HCT116 (cell line): ENCODE measurements around the gene VSTM2L. TPM values are rescaled to one million over a fixed set of nuclear protein-coding genes. Genes with fewer than 3 reads are reported as not detected.

Source experiments
- ATAC-seq: fragments of 200-7000 bp; cut with Tn5 transposase; 2 replicates; pipeline ENCODE4 v1.9.1; 2020; ENCODE audit warnings: mild to moderate bottlenecking, moderate library complexity
- BruUV-seq: library from RNA; stranded (reverse); fragments of 400-500 nt; replicated peaks from 2 replicates; lab custom pipeline; 2021; lab: Mats Ljungman, UMichigan
- CTCF ChIA-PET: fragments of 300-600 bp; sonication (Branson Sonifier 250); formaldehyde crosslinking; loops from one replicate; lab custom pipeline; 2021; ENCODE audit warnings: antibody characterized with exemption; lab: Charles Lee
- POLR2A ChIA-PET: fragments of 300-600, 350-600 bp; sonication (Branson Sonifier 250); formaldehyde crosslinking; loops from one replicate; lab custom pipeline; 2021; ENCODE audit warnings: antibody characterized with exemption; lab: Charles Lee
- RAD21 ChIA-PET, 2 experiments: fragments of 300-600 bp; sonication (Branson Sonifier 250); formaldehyde crosslinking; loops; one replicate each; lab custom pipeline; 2023; ENCODE audit warnings: low total read pairs in 2 of 2; ENCODE audit not compliant: uncharacterized antibody in 2 of 2, unreplicated experiment in 2 of 2, low non-redundant PET in 1 of 2; lab: Charles Lee
- DNase-seq: peaks from one replicate; pipeline ENCODE4 v3.0.0-alpha.2; 2010; ENCODE audit warnings: low read depth, low spot score
- H2AFZ ChIP-seq: fragments of 200-600 bp; shearing (Covaris generic), sonication (generic); 2 replicates; pipeline ENCODE4 v1.6.1; 2017; ENCODE audit warnings: low read depth, mixed run types, mixed read lengths, antibody characterized with exemption, low read length; ENCODE audit not compliant: poor library complexity, severe bottlenecking
- H3K27ac ChIP-seq: 2 replicates; pipeline ENCODE4 v1.5.1; 2012; ENCODE audit warnings: low read depth, low read length
- H3K27me3 ChIP-seq: fragments of 200-600 bp; sonication (generic); 2 replicates; pipeline ENCODE4 v1.6.1; 2016; ENCODE audit warnings: mixed run types, low read length, mixed read lengths; ENCODE audit not compliant: insufficient read depth
- H3K36me3 ChIP-seq, 2 experiments: fragments of 200-500 bp in 1 of 2; fragments of 200-600 bp in 1 of 2; sonication (Bioruptor generic) in 1 of 2; sonication (generic) in 1 of 2; 2 replicates each; pipeline versions ENCODE4 v1.5.1 to v1.6.1; 2014 to 2016; ENCODE audit warnings: low read length in 2 of 2, inconsistent platforms in 1 of 2, mixed read lengths in 1 of 2, mixed run types in 1 of 2; ENCODE audit not compliant: insufficient read depth in 2 of 2, control insufficient read depth in 1 of 2
- H3K4me1 ChIP-seq, 2 experiments: fragments of 200-600 bp in 1 of 2; sonication (generic) in 1 of 2; 2 replicates each; pipeline versions ENCODE4 v1.5.1 to v1.6.1; 2012 to 2017; ENCODE audit warnings: low read length in 2 of 2, inconsistent platforms in 1 of 2, mild to moderate bottlenecking in 1 of 2, mixed read lengths in 1 of 2, mixed run types in 1 of 2, moderate library complexity in 1 of 2; ENCODE audit not compliant: insufficient read depth in 2 of 2, control insufficient read depth in 1 of 2
- H3K4me2 ChIP-seq: fragments of 200-600 bp; sonication (generic); 2 replicates; pipeline ENCODE4 v1.6.1; 2017; ENCODE audit warnings: mixed run types, low read length, mixed read lengths
- H3K4me3 ChIP-seq, 2 experiments: fragments of 200-600 bp in 1 of 2; sonication (generic) in 1 of 2; replicated peaks in 1 of 2; 2 replicates each; pipeline ENCODE4 v1.5.1; 2011 to 2016; ENCODE audit warnings: low read length in 2 of 2, control low read depth in 1 of 2, low read depth in 1 of 2, mild to moderate bottlenecking in 1 of 2, mixed read lengths in 1 of 2, mixed run types in 1 of 2
- H3K79me2 ChIP-seq: fragments of 200-600 bp; sonication (generic); 2 replicates; pipeline ENCODE4 v1.6.1; 2017; ENCODE audit warnings: mild to moderate bottlenecking, mixed run types, low read length, moderate library complexity, mixed read lengths; ENCODE audit not compliant: insufficient read depth
- H3K9ac ChIP-seq: fragments of 200-600 bp; sonication (generic); 2 replicates; pipeline ENCODE4 v1.6.1; 2016; ENCODE audit warnings: low read length, mixed read lengths
- H3K9me2 ChIP-seq: fragments of 200-600 bp; sonication (generic), shearing (Covaris generic); 2 replicates; pipeline ENCODE4 v1.6.1; 2017; ENCODE audit warnings: mixed run types, mild to moderate bottlenecking, moderate library complexity; ENCODE audit not compliant: insufficient read depth
- H3K9me3 ChIP-seq, 2 experiments: fragments of 200-500 bp in 1 of 2; fragments of 200-600 bp in 1 of 2; sonication (Bioruptor generic) in 1 of 2; sonication (generic) in 1 of 2; 2 replicates each; pipeline ENCODE4 v1.6.1; 2014 to 2017; ENCODE audit warnings: low read length in 2 of 2, mixed read lengths in 2 of 2, inconsistent platforms in 1 of 2, low read depth in 1 of 2, mild to moderate bottlenecking in 1 of 2, mixed run types in 1 of 2, moderate library complexity in 1 of 2; ENCODE audit not compliant: control insufficient read depth in 1 of 2, insufficient read depth in 1 of 2
- H4K20me1 ChIP-seq: fragments of 200-600 bp; sonication (generic), shearing (Covaris generic); 2 replicates; pipeline ENCODE4 v1.6.1; 2017; ENCODE audit warnings: mixed run types, mild to moderate bottlenecking, moderate library complexity; ENCODE audit not compliant: insufficient read depth
- CBX3 ChIP-seq: IDR thresholded peaks from 2 replicates; pipeline ENCODE4 v1.6.1; 2012; ENCODE audit warnings: low read depth
- EGR1 ChIP-seq: IDR thresholded peaks from 2 replicates; pipeline ENCODE4 v1.6.1; 2012; ENCODE audit warnings: low read depth
- ELF1 ChIP-seq: IDR thresholded peaks from 2 replicates; pipeline ENCODE4 v1.6.1; 2012; ENCODE audit warnings: low read depth, borderline replicate concordance
- EZH2phosphoT487 ChIP-seq: fragments of 200-600 bp; IDR thresholded peaks from 2 replicates; pipeline ENCODE4 v1.6.1; 2018; ENCODE audit warnings: antibody characterized with exemption, borderline replicate concordance
- FOSL1 ChIP-seq: IDR thresholded peaks from 2 replicates; pipeline ENCODE4 v1.6.1; 2012; ENCODE audit warnings: low read depth
- JUND ChIP-seq: IDR thresholded peaks from 2 replicates; pipeline ENCODE4 v1.6.1; 2012
- POLR2A ChIP-seq: IDR thresholded peaks from 2 replicates; pipeline ENCODE4 v1.7.0; 2011; ENCODE audit warnings: borderline replicate concordance; ENCODE audit not compliant: insufficient read depth, insufficient read length; ENCODE audit errors: extremely low read depth
- POLR2AphosphoS5 ChIP-seq: IDR thresholded peaks from 2 replicates; pipeline ENCODE4 v1.6.1; 2011; ENCODE audit warnings: mild to moderate bottlenecking, low read depth, low read length, moderate library complexity
- SIN3A ChIP-seq: IDR thresholded peaks from 2 replicates; pipeline ENCODE4 v1.6.1; 2012; ENCODE audit warnings: low read depth
- SP1 ChIP-seq: IDR thresholded peaks from 2 replicates; pipeline ENCODE4 v1.6.1; 2012; ENCODE audit warnings: low read depth
- TCF7L2 ChIP-seq: IDR thresholded peaks from 2 replicates; pipeline ENCODE4 v1.7.0; 2011; ENCODE audit warnings: borderline replicate concordance, inconsistent platforms; ENCODE audit not compliant: insufficient read depth, insufficient read length; ENCODE audit errors: extremely low read depth
- YY1 ChIP-seq: IDR thresholded peaks from 2 replicates; pipeline ENCODE4 v1.6.1; 2011; ENCODE audit warnings: low read length, low read depth, moderate library complexity, mild to moderate bottlenecking; ENCODE audit not compliant: insufficient replicate concordance; ENCODE audit errors: extremely low read depth
- intact Hi-C: fragments of 100-400 bp; cut with micrococcal nuclease; formaldehyde crosslinking; loops from 2 replicates; pipeline ENCODE4 v1.10.0; 2022
- total RNA-seq: library from RNA; stranded (reverse); gene quantifications from one replicate; pipeline ENCODE4 v1.2.1, GENCODE V29; 2021; ENCODE audit not compliant: unreplicated experiment
- TF ChIP-seq, protein P1 (sequence below), 3 experiments: fragments of 200-600 bp in 1 of 3; sonication (generic) in 1 of 3; IDR thresholded peaks in 2 of 3; conservative IDR thresholded peaks in 1 of 3; 2 replicates each; pipeline ENCODE4 v1.5.1; 2012 to 2017; ENCODE audit warnings: low read depth in 2 of 3, low read length in 2 of 3, antibody characterized with exemption in 1 of 3, borderline replicate concordance in 1 of 3, control low read depth in 1 of 3, mild to moderate bottlenecking in 1 of 3, mixed read lengths in 1 of 3, mixed run types in 1 of 3, moderate library complexity in 1 of 3; ENCODE audit not compliant: insufficient read depth in 1 of 3
- TF ChIP-seq, protein P2 (sequence below): IDR thresholded peaks from 2 replicates; pipeline ENCODE4 v1.6.1; 2012
- TF ChIP-seq, protein P3 (sequence below): IDR thresholded peaks from 2 replicates; pipeline ENCODE4 v1.6.1; 2011; ENCODE audit warnings: mild to moderate bottlenecking, low read length, moderate library complexity; ENCODE audit not compliant: insufficient replicate concordance; ENCODE audit errors: extremely low read depth
- TF ChIP-seq, protein P4 (sequence below): IDR thresholded peaks from 2 replicates; pipeline ENCODE4 v1.6.1; 2012; ENCODE audit warnings: low read depth

Gene VSTM2L
- total RNA-seq, 1 experiment from 2014 or later: 0.69 TPM

DNA sequence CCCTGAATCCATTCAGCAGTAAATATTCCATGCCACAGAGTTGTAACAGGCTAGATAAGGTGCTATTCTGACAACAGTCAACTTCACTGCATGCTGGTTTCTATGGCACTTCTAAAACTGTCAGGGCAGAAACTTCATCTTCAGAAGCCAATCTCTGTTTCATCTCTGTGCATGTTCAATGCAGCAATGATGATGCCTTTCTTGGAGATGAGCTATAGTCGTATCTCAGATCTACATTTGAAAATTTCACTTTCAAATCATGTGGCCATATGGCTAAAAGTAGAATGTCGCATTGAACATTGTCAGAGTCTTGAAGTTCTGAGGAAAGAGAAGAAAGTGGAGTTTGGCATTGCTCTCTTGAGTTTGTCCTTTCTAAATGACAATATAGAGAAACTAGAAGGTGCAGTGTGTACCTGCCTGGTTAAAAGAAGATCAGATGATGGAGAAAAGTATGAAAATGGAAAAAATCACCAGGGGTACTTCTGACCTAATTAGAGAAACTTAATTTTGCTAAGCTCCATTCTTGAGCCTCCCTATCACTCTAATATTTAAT, 49.0 kb upstream of the VSTM2L start:
- peaks cover 0 to 4% of the 10 kb centered on the region in 2 experiments; a peak in 1 of 4 replicates for H3K36me3 ChIP-seq
- TF ChIP-seq SIN3A (no peak), POLR2A (no peak), EGR1 (no peak), FOSL1 (no peak), POLR2AphosphoS5 (no peak), CBX3 (no peak), YY1 (no peak), SP1 (no peak), EZH2phosphoT487 (no peak), JUND (no peak), ELF1 (no peak), TCF7L2 (no peak)
- TF ChIP-seq, protein P1, sequence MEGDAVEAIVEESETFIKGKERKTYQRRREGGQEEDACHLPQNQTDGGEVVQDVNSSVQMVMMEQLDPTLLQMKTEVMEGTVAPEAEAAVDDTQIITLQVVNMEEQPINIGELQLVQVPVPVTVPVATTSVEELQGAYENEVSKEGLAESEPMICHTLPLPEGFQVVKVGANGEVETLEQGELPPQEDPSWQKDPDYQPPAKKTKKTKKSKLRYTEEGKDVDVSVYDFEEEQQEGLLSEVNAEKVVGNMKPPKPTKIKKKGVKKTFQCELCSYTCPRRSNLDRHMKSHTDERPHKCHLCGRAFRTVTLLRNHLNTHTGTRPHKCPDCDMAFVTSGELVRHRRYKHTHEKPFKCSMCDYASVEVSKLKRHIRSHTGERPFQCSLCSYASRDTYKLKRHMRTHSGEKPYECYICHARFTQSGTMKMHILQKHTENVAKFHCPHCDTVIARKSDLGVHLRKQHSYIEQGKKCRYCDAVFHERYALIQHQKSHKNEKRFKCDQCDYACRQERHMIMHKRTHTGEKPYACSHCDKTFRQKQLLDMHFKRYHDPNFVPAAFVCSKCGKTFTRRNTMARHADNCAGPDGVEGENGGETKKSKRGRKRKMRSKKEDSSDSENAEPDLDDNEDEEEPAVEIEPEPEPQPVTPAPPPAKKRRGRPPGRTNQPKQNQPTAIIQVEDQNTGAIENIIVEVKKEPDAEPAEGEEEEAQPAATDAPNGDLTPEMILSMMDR (IDR thresholded peaks at IDR 0.05 in 2 of 3, conservative IDR thresholded peaks at IDR 0.05 in 1 of 3; ENCODE audit: borderline replicate concordance in 1 of 3, insufficient read depth in 1 of 3, low read depth in 2 of 3, low read length in 2 of 3): no peak
- TF ChIP-seq, protein P2, sequence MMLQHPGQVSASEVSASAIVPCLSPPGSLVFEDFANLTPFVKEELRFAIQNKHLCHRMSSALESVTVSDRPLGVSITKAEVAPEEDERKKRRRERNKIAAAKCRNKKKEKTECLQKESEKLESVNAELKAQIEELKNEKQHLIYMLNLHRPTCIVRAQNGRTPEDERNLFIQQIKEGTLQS: no peak
- TF ChIP-seq, protein P3, sequence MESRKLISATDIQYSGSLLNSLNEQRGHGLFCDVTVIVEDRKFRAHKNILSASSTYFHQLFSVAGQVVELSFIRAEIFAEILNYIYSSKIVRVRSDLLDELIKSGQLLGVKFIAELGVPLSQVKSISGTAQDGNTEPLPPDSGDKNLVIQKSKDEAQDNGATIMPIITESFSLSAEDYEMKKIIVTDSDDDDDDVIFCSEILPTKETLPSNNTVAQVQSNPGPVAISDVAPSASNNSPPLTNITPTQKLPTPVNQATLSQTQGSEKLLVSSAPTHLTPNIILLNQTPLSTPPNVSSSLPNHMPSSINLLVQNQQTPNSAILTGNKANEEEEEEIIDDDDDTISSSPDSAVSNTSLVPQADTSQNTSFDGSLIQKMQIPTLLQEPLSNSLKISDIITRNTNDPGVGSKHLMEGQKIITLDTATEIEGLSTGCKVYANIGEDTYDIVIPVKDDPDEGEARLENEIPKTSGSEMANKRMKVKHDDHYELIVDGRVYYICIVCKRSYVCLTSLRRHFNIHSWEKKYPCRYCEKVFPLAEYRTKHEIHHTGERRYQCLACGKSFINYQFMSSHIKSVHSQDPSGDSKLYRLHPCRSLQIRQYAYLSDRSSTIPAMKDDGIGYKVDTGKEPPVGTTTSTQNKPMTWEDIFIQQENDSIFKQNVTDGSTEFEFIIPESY: no peak
- TF ChIP-seq, protein P4, sequence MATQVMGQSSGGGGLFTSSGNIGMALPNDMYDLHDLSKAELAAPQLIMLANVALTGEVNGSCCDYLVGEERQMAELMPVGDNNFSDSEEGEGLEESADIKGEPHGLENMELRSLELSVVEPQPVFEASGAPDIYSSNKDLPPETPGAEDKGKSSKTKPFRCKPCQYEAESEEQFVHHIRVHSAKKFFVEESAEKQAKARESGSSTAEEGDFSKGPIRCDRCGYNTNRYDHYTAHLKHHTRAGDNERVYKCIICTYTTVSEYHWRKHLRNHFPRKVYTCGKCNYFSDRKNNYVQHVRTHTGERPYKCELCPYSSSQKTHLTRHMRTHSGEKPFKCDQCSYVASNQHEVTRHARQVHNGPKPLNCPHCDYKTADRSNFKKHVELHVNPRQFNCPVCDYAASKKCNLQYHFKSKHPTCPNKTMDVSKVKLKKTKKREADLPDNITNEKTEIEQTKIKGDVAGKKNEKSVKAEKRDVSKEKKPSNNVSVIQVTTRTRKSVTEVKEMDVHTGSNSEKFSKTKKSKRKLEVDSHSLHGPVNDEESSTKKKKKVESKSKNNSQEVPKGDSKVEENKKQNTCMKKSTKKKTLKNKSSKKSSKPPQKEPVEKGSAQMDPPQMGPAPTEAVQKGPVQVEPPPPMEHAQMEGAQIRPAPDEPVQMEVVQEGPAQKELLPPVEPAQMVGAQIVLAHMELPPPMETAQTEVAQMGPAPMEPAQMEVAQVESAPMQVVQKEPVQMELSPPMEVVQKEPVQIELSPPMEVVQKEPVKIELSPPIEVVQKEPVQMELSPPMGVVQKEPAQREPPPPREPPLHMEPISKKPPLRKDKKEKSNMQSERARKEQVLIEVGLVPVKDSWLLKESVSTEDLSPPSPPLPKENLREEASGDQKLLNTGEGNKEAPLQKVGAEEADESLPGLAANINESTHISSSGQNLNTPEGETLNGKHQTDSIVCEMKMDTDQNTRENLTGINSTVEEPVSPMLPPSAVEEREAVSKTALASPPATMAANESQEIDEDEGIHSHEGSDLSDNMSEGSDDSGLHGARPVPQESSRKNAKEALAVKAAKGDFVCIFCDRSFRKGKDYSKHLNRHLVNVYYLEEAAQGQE: no peak
- no peaks in the 10 kb centered on the region for H3K27me3 ChIP-seq
- no peak for DNase-seq
- RAD21 ChIA-PET: interaction anchor here in 1 of 2 experiments (0.7 kb wide), 1 partner anchor 372 kb away, joined by 4 read pairs; no protein-coding TSS in a partner anchor
- CTCF ChIA-PET: no interaction called here
- no peaks in the 10 kb centered on the region for H3K9me3 ChIP-seq
- H3K79me2 ChIP-seq: no peaks in the 10 kb centered on the region
- no peak overlapping the region for H3K9ac ChIP-seq
- H3K4me1 ChIP-seq: no peaks in the 10 kb centered on the region
- POLR2A ChIA-PET: no interaction called here
- no peaks in the 10 kb centered on the region for H4K20me1 ChIP-seq
- intact Hi-C loops: no loop called here
- H2AFZ ChIP-seq: no peak overlapping the region
- no peak overlapping the region for H3K27ac ChIP-seq
- no peak overlapping the region for H3K4me3 ChIP-seq
- no peaks in the 10 kb centered on the region for H3K9me2 ChIP-seq
- no peak for ATAC-seq
- no TSS peak for BruUV-seq
- no peak overlapping the region for H3K4me2 ChIP-seq
